Fibroblast of mammary gland (primary cell): ENCODE results near the gene AACS.

Experiments
- DNase-seq: peaks from one replicate; pipeline ENCODE4 v3.0.0-alpha.2; 2010; ENCODE audit warnings: low read depth
- H3K4me3 ChIP-seq: 2 replicates; pipeline ENCODE4 v1.5.1; 2011; ENCODE audit warnings: low read depth, mild to moderate bottlenecking, low read length, moderate library complexity; ENCODE audit not compliant: control insufficient read depth
- TF ChIP-seq, protein P1 (sequence below): conservative IDR thresholded peaks from 2 replicates; pipeline ENCODE4 v1.5.1; 2011; ENCODE audit warnings: low read depth, low read length, inconsistent platforms; ENCODE audit not compliant: control insufficient read depth, insufficient read depth

Gene AACS

DNA sequence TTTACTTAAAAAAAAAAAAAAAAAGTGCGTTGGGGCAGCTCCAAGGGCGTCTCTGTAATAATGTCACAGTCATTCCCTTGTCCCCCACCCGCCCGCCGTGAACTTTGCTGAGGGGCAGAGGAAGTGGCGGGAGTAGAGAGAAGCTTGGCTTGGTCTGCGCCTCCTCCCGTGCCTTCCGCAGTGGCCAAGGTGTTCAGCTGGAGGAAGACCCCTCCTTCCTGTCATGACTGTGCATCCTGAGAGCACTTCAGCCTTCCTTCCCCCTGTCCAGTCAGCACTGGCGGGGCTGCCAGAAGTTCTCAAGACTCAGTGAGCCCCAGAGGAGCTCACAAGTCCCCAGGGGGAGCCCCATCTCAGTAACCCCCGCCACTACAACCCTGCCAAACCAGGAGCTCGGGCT lies 32.2 kb downstream of the AACS start:
- DNase-seq = no peak
- TF ChIP-seq, protein P1, sequence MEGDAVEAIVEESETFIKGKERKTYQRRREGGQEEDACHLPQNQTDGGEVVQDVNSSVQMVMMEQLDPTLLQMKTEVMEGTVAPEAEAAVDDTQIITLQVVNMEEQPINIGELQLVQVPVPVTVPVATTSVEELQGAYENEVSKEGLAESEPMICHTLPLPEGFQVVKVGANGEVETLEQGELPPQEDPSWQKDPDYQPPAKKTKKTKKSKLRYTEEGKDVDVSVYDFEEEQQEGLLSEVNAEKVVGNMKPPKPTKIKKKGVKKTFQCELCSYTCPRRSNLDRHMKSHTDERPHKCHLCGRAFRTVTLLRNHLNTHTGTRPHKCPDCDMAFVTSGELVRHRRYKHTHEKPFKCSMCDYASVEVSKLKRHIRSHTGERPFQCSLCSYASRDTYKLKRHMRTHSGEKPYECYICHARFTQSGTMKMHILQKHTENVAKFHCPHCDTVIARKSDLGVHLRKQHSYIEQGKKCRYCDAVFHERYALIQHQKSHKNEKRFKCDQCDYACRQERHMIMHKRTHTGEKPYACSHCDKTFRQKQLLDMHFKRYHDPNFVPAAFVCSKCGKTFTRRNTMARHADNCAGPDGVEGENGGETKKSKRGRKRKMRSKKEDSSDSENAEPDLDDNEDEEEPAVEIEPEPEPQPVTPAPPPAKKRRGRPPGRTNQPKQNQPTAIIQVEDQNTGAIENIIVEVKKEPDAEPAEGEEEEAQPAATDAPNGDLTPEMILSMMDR = no peak

DNA sequence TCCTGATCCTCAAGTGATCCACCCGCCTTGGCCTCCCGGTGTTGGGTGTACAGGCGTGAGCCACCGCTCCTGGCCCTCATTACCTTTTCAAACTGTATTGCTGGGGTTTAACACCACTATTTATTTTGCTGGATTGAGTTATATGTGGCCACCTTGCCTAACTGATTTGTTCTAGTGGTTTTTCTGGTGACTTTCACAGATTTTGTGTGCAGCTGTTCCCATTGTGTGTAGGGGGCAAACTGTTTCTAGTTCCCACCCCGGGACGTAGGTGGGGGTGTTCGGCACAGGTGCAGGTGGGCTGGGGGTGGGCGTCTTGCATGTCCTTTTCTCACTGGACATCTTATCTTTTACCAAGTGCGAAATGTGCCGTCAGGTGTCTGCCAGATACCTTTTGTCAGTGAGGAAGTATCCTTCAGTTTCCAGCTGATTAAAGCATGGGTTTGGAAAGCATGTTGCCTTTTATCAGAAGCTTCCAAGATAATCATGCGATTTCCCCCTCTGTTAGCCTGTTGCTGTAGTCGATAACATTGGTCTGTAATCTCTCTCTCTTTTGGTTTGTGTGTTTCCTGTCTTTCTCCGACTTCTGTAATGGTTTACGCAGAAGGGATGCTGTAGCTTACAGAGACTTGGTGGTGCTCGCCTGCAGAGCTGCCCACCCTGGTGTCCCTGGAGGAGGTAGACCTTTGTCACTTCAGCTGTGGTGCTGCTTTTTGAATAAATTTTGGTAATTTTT lies 33.6 kb downstream of the AACS start:
- TF ChIP-seq, protein P1 = no peak
- H3K4me3 ChIP-seq = no peak overlapping the region
- DNase-seq = no peak

More for the DNA sequence above, 32.2 kb downstream of the AACS start:
- no peak overlapping the region for H3K4me3 ChIP-seq

DNA sequence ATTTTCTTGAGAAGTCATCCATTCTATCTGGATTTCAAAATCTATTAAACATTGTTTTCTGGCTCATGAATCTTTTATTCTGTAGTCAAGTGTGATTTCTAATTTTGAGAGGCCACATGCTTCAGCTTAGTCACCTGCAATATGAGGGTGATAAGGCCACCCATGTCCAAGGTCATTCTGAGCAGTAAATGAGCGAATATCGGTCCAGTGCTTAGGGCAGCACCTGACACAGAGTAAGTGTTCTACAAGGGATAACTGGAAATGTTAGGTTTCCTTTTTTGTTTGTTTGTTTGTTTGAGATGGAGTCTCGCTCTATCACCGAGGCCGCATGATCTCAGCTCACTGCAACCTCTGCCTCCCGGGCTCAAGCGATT lies 34.2 kb downstream of the AACS start:
- no peak overlapping the region for H3K4me3 ChIP-seq
- DNase-seq = no peak
- TF ChIP-seq, protein P1 = no peak

DNA sequence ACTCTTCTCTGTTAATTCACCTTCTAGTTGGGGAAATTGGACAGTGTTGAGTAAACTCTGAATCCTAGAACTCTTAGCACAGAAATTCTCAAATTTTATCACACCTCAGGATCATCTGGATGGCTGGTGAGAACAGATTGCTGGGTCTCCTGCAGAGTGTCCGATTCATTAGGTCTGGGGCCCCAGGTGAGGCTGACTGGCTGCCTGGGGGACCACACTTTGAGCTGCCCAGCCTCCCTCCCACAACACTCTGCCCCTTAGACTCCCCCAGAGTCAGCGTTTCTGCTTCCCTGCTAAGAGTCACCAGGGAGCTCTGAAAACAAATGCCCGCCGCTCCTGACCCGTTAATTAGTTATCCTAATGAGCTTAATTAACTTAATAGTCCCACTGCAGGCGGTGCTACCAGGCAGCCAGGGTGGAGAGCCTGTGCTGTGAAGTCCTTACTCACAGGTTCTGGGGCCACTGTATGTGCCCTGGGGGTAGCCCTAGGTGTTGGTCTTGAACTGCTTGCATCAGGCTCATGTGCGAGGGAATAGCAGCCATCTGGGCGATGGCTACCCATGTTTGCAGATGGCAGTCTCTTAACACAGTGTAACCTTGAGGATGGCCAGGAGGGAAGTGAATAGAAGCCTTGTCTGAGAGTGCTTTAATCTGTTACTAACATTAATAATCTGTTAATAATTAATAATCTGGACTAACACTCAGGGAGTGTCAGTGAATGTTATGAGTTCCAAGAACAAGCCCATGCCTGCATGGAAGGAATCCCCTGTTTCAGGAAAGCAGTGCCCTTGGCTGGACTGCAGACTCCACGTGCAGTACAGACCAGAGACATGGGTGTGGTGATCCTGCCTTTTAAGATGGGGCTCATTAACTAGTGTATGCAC lies 35.6 kb downstream of the AACS start:
- TF ChIP-seq, protein P1 = no peak
- H3K4me3 ChIP-seq = no peak overlapping the region
- no peak for DNase-seq

DNA sequence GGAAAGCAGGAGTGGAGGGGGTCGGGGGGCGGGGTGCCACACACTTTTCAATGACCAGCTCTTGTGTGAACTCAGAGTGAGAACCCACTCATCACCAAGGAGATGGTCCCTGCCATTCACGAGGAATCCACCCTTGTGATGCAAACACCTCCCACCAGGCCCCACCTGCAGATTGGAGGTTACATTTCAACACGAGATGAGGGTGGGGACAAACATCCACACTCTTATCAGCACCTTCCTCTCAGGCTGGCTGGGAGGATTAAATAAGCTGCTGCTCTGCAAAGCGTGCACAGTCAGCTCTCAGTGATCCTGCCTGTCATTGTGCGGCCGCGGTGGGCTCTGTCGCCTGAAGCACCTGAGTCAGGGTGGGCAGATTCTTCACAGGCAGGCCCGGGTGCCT lies 39.7 kb downstream of the AACS start:
- no peak overlapping the region for H3K4me3 ChIP-seq
- no peak for DNase-seq
- TF ChIP-seq, protein P1 = no peak

DNA sequence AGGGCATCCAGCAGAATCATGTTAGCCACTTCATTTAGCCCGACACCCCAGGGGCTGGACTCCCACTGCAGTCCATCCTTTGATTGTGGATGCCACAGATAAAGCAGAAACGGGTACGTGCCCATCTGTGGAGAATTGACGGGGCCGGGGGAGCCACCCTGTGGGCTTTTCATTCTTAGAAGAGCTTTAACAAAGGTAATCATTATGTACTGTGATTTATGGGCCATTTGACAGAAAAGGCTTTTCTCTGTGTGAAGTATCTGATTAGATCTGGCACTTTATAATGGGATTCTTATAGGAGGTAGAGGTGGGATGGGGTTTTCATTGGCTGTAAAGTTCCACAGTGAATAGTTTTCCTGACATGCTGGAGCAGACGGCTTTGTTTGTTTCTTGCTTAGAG lies 40.4 kb downstream of the AACS start:
- no peak for DNase-seq
- TF ChIP-seq, protein P1 = no peak
- H3K4me3 ChIP-seq = no peak overlapping the region
